Astrocyte (in vitro differentiated cells and primary cell): ENCODE results near the gene VEGFA. TPM values are rescaled to one million over a fixed set of nuclear protein-coding genes. Genes with fewer than 3 reads are reported as not detected.

Experiments used
- DNase-seq: peaks from one replicate; pipeline ENCODE4 v3.0.0-alpha.2; 2010; ENCODE audit warnings: low read depth
- FAIRE-seq: peaks from 2 replicates; lab custom pipeline; 2011; peaks lifted over from hg19 to GRCh38; lab: Jason Lieb, UNC
- H2AFZ ChIP-seq: 2 replicates; pipeline ENCODE4 v1.6.0; 2012; ENCODE audit warnings: low read depth, low read length, inconsistent platforms
- H3K27ac ChIP-seq: 2 replicates; pipeline ENCODE4 v1.5.1; 2011; ENCODE audit warnings: low read depth, low read length, inconsistent platforms
- H3K27me3 ChIP-seq: 2 replicates; pipeline ENCODE4 v1.6.0; 2011; ENCODE audit warnings: low read length, inconsistent platforms; ENCODE audit not compliant: insufficient read depth
- H3K36me3 ChIP-seq: 2 replicates; pipeline ENCODE4 v1.5.1; 2011; ENCODE audit warnings: low read length, inconsistent platforms; ENCODE audit not compliant: insufficient read depth
- H3K4me1 ChIP-seq: 2 replicates; pipeline ENCODE4 v1.5.1; 2011; ENCODE audit warnings: low read length, inconsistent platforms; ENCODE audit not compliant: insufficient read depth
- H3K4me2 ChIP-seq: 2 replicates; pipeline ENCODE4 v1.6.0; 2012; ENCODE audit warnings: low read length, inconsistent platforms
- H3K4me3 ChIP-seq: 2 replicates; pipeline ENCODE4 v1.5.1; 2011; ENCODE audit warnings: low read depth, mild to moderate bottlenecking, low read length, inconsistent platforms; ENCODE audit not compliant: insufficient read depth
- H3K79me2 ChIP-seq: 2 replicates; pipeline ENCODE4 v1.6.0; 2012; ENCODE audit warnings: mild to moderate bottlenecking, low read length, inconsistent platforms; ENCODE audit not compliant: insufficient read depth
- H3K9ac ChIP-seq: 2 replicates; pipeline ENCODE4 v1.6.0; 2012; ENCODE audit warnings: mild to moderate bottlenecking, low read length, inconsistent platforms
- H3K9me3 ChIP-seq: 2 replicates; pipeline ENCODE4 v1.5.1; 2012; ENCODE audit warnings: low read depth, mild to moderate bottlenecking, low read length, inconsistent platforms; ENCODE audit not compliant: insufficient read depth
- H4K20me1 ChIP-seq: 2 replicates; pipeline ENCODE4 v1.6.0; 2012; ENCODE audit warnings: low read length, inconsistent platforms; ENCODE audit not compliant: insufficient read depth
- H3K27ac Mint-ChIP-seq: one replicate; pipeline ENCODE4 v1.8.0; 2021; ENCODE audit warnings: mild to moderate bottlenecking, mixed read lengths; ENCODE audit not compliant: unreplicated experiment
- H3K27me3 Mint-ChIP-seq: one replicate; pipeline ENCODE4 v1.8.0; 2021; ENCODE audit warnings: low read depth, mixed read lengths; ENCODE audit not compliant: unreplicated experiment
- H3K36me3 Mint-ChIP-seq: one replicate; pipeline ENCODE4 v1.8.0; 2021; ENCODE audit warnings: low read depth, mixed read lengths; ENCODE audit not compliant: unreplicated experiment
- H3K4me1 Mint-ChIP-seq: one replicate; pipeline ENCODE4 v1.8.0; 2021; ENCODE audit warnings: low read depth, mixed read lengths; ENCODE audit not compliant: unreplicated experiment
- H3K4me3 Mint-ChIP-seq: one replicate; pipeline ENCODE4 v1.8.0; 2021; ENCODE audit warnings: mild to moderate bottlenecking, moderate library complexity, mixed read lengths; ENCODE audit not compliant: unreplicated experiment
- H3K9me3 Mint-ChIP-seq: one replicate; pipeline ENCODE4 v1.8.0; 2021; ENCODE audit warnings: mild to moderate bottlenecking, mixed read lengths; ENCODE audit not compliant: unreplicated experiment
- CTCF ChIP-seq: IDR thresholded peaks from 2 replicates; pipeline ENCODE4 v1.5.1; 2011; ENCODE audit warnings: low read depth, mild to moderate bottlenecking, inconsistent platforms, low read length, moderate library complexity; ENCODE audit not compliant: insufficient read depth
- EZH2 ChIP-seq: IDR thresholded peaks from 2 replicates; pipeline ENCODE4 v1.6.1; 2012; ENCODE audit warnings: mild to moderate bottlenecking, low read length, inconsistent platforms; ENCODE audit not compliant: insufficient read depth
- total RNA-seq: library from RNA; stranded (reverse); gene quantifications from 2 replicates; pipeline ENCODE4 v1.2.1, GENCODE V29; 2021

Gene VEGFA
- total RNA-seq, 1 donor from 2014 or later, result 144 TPM

DNA sequence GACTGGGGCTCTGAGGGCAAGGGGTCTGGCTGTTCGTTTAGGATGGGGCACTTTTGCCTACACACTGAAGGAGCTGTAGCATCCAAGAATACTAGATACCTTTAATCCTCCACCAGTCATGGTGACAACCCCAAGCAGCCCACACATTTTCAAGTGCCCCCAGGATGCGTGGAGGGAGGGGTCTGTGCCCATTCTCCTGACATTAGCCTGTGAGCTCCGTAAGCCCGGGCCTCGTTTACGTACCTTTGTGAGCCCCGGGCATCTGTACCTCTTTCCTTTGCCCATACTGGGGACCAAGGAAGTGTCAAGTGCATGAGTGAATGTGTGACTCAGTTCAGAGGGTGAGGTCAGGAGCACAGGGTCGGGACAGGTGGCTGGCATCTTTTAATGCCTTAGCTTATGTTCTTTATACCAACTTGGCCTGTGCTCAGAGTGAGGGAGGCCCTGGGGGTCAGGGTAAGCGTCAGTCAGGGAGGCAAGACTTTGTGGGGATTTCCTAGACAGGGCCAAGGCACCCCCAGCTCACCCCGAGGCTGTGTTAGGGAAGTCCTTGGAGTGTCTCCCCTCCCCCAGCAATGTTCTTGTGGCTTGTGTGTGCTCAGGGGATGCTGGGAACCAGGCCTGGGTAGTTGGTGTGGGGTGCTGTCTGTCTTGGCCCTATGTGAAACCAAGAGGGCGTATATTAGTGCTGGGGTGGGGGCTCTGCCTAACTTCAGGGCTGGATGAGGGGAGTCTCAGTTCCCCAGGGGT lies 12.9 kb downstream of the VEGFA start:
- Histone ChIP-seq H2AFZ (no peak overlapping the region), H3K79me2 (peaks cover 5% of the 10 kb centered on the region), H4K20me1 (peaks cover 77% of the 10 kb centered on the region), H3K27me3 (no peaks in the 10 kb centered on the region), H3K27ac (no peak overlapping the region), H3K9ac (no peak overlapping the region), H3K9me3 (no peaks in the 10 kb centered on the region), H3K36me3 (peaks cover 27% of the 10 kb centered on the region), H3K4me2 (no peak overlapping the region), H3K4me1 (no peaks in the 10 kb centered on the region), H3K4me3 (no peak overlapping the region)
- FAIRE-seq, result no peak
- H3K27me3 Mint-ChIP-seq, result no peaks in the 10 kb centered on the region
- H3K4me3 Mint-ChIP-seq, result peak overlapping the region; percentile 54
- TF ChIP-seq CTCF, result no peak
- TF ChIP-seq EZH2, result no peak
- H3K27ac Mint-ChIP-seq, result no peak overlapping the region
- no peak for DNase-seq
- H3K9me3 Mint-ChIP-seq, result no peaks in the 10 kb centered on the region
- H3K4me1 Mint-ChIP-seq, result peaks cover 2% of the 10 kb centered on the region
- H3K36me3 Mint-ChIP-seq, result peaks cover 44% of the 10 kb centered on the region

DNA sequence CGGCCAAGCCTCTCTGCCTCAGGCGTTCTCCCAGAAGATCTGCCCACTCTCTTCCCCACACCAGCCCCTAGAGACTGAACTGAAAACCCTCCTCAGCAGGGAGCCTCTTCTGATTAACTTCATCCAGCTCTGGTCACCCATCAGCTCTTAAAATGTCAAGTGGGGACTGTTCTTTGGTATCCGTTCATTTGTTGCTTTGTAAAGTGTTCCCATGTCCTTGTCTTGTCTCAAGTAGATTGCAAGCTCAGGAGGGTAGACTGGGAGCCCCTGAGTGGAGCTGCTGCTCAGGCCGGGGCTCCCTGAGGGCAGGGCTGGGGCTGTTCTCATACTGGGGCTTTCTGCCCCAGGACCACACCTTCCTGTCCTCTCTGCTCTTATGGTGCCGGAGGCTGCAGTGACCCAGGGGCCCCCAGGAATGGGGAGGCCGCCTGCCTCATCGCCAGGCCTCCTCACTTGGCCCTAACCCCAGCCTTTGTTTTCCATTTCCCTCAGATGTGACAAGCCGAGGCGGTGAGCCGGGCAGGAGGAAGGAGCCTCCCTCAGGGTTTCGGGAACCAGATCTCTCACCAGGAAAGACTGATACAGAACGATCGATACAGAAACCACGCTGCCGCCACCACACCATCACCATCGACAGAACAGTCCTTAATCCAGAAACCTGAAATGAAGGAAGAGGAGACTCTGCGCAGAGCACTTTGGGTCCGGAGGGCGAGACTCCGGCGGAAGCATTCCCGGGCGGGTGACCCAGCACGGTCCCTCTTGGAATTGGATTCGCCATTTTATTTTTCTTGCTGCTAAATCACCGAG lies 14.2 kb downstream of the VEGFA start:
- peaks cover 34% of the 10 kb centered on the region for H3K36me3 Mint-ChIP-seq

More for the DNA sequence above, 14.2 kb downstream of the VEGFA start:
- peaks cover 2% of the 10 kb centered on the region for H3K4me1 Mint-ChIP-seq
- peaks cover 65% of the 10 kb centered on the region for H4K20me1 ChIP-seq
- no peak overlapping the region for H3K9ac ChIP-seq
- H3K4me3 Mint-ChIP-seq, result no peak overlapping the region
- no peaks in the 10 kb centered on the region for H3K9me3 ChIP-seq
- H3K79me2 ChIP-seq, result no peaks in the 10 kb centered on the region
- no peak for TF ChIP-seq EZH2
- no peak for TF ChIP-seq CTCF
- FAIRE-seq, result no peak
- H3K4me3 ChIP-seq, result no peak overlapping the region
- no peaks in the 10 kb centered on the region for H3K27me3 Mint-ChIP-seq
- H3K4me1 ChIP-seq, result no peaks in the 10 kb centered on the region
- no peak overlapping the region for H3K27ac Mint-ChIP-seq
- no peak overlapping the region for H3K4me2 ChIP-seq
- H3K36me3 ChIP-seq, result peaks cover 18% of the 10 kb centered on the region
- H3K27ac ChIP-seq, result no peak overlapping the region
- H2AFZ ChIP-seq, result no peak overlapping the region
- DNase-seq, result no peak
- no peaks in the 10 kb centered on the region for H3K9me3 Mint-ChIP-seq
- no peaks in the 10 kb centered on the region for H3K27me3 ChIP-seq
